ENCODE data around the gene LMBR1L. TPM values are rescaled to one million over a fixed set of nuclear protein-coding genes. Genes with fewer than 3 reads are reported as not detected.
A peak's percentile ranks its signal among the peaks of the same experiment; 100 is the strongest.

The LMBR1L gene
- total RNA-seq, 1 experiment from 2014 or later = 78.2 TPM

- Mint-ChIP-seq H3K9me3 (no peaks in the 10 kb centered on the region), H3K4me1 (peaks cover 19% of the 10 kb centered on the region), H3K4me3 (peak within 1 kb of the TSS; percentile 90), H3K36me3 (peaks cover 40% of the 10 kb centered on the region), H3K27ac (peak within 1 kb of the TSS; percentile 99), H3K27me3 (ENCODE audit: low read depth) (no peaks in the 10 kb centered on the region; the same call in 1 of the 2 replicates)
- DNase-seq (ENCODE audit: low spot score) (peak; percentile 82), ATAC-seq (peak; percentile 90)
- ChIA-PET POLR2A (interaction anchor here (0.6 to 2.0 kb wide), 16 partner anchors 10 to 279 kb away, joined by 3 to 10 read pairs (median 3); partner anchors contain the start of genes DDX23, SPATS2 and TUBA1A), CTCF (interaction anchor here (0.5 to 3.4 kb wide), 28 partner anchors 9 to 449 kb away, joined by 3 to 39 read pairs (median 3); partner anchors contain the start of genes DHH, LMBR1L, RHEBL1 and TUBA1A)
- no peak for TF ChIP-seq RORB (CRISPR knock-in tag; IDR thresholded peaks at IDR 0.05)
- no peak for TF ChIP-seq JAZF1 (CRISPR knock-in tag; IDR thresholded peaks at IDR 0.05)
- peak; percentile 77; the same call in 1 of the 2 replicates for TF ChIP-seq NFE2L1 (CRISPR knock-in tag; IDR thresholded peaks at IDR 0.05)
- TF ChIP-seq CREM (CRISPR knock-in tag; IDR thresholded peaks at IDR 0.05) = peak; percentile 15; the same call in 1 of the 2 replicates
- no peak for TF ChIP-seq TCF7 (CRISPR knock-in tag; IDR thresholded peaks at IDR 0.05; ENCODE audit: low read depth)
- TF ChIP-seq E2F5 (CRISPR knock-in tag; IDR thresholded peaks at IDR 0.05) = peak; percentile 83; the same call in 1 of the 2 replicates
- peak; percentile 83; the same call in 1 of the 2 replicates for TF ChIP-seq ZNF232 (CRISPR knock-in tag; IDR thresholded peaks at IDR 0.05)
- peak; percentile 94; the same call in 1 of the 2 replicates for TF ChIP-seq CBFB (CRISPR knock-in tag; IDR thresholded peaks at IDR 0.05; ENCODE audit: low read depth)
- TF ChIP-seq ZBTB21 (CRISPR knock-in tag; IDR thresholded peaks at IDR 0.05; ENCODE audit: borderline replicate concordance) = peak; percentile 90; the same call in 1 of the 2 replicates
- no peak for TF ChIP-seq IRF1 (CRISPR knock-in tag; IDR thresholded peaks at IDR 0.05)
- TF ChIP-seq ZNF281 (CRISPR knock-in tag; IDR thresholded peaks at IDR 0.05) = 0 out of 2 replicates have a peak, but pooled peaks have one; percentile 42
- TF ChIP-seq MXD4 (CRISPR knock-in tag; IDR thresholded peaks at IDR 0.05; ENCODE audit: borderline replicate concordance) = no peak
- TF ChIP-seq ZNF396 (CRISPR knock-in tag; IDR thresholded peaks at IDR 0.05; ENCODE audit: borderline replicate concordance) = no peak
- TF ChIP-seq ZSCAN18 (CRISPR knock-in tag; IDR thresholded peaks at IDR 0.05) = no peak
- no peak for TF ChIP-seq ZNF532 (CRISPR knock-in tag; IDR thresholded peaks at IDR 0.05; ENCODE audit: borderline replicate concordance)
- no peak for TF ChIP-seq AFF4 (CRISPR knock-in tag; IDR thresholded peaks at IDR 0.05; ENCODE audit: borderline replicate concordance)
- TF ChIP-seq NR3C1 (CRISPR knock-in tag; conservative IDR thresholded peaks at IDR 0.05; ENCODE audit: low read depth) = 0 out of 2 replicates have a peak, but pooled peaks have one; percentile 42
- no peak for TF ChIP-seq ATF1 (CRISPR knock-in tag; IDR thresholded peaks at IDR 0.05)
- peak; percentile 74; the same call in 1 of the 2 replicates for TF ChIP-seq FOXK1 (CRISPR knock-in tag; IDR thresholded peaks at IDR 0.05)
- TF ChIP-seq ZBTB43 (CRISPR knock-in tag; IDR thresholded peaks at IDR 0.05) = no peak; the same call in 1 of the 2 replicates
Measured at GRCh38 chr12:49131051-49131893, 20.6 kb upstream of the LMBR1L start, which contains the start of gene TUBA1B. Gene TUBA1B (minus strand): TSS chr12:49131395. CDS start chr12:49131300, 95 bp downstream.
